Skeletal muscle satellite cell (primary cell): ENCODE results near the gene GSTO2.

ENCODE experiments used
- H3K27me3 ChIP-seq: 2 replicates; pipeline ENCODE4 v1.7.0; 2013; ENCODE audit warnings: low read length; ENCODE audit not compliant: control insufficient read depth, insufficient read depth
- H3K36me3 ChIP-seq: 2 replicates; pipeline ENCODE4 v1.7.0; 2013; ENCODE audit warnings: mild to moderate bottlenecking, control low read depth, low read length; ENCODE audit not compliant: insufficient read depth
- H3K4me1 ChIP-seq: 2 replicates; pipeline ENCODE4 v1.7.0; 2013; ENCODE audit warnings: low read length; ENCODE audit not compliant: control insufficient read depth, insufficient read depth
- H3K4me2 ChIP-seq: 2 replicates; pipeline ENCODE4 v1.7.0; 2013; ENCODE audit warnings: mild to moderate bottlenecking, low read length
- H3K4me3 ChIP-seq: 2 replicates; pipeline ENCODE4 v1.7.0; 2013; ENCODE audit warnings: low read length
- H3K9ac ChIP-seq: 2 replicates; pipeline ENCODE4 v1.7.0; 2013; ENCODE audit warnings: mild to moderate bottlenecking, low read depth, low read length, moderate library complexity
- H3K9me3 ChIP-seq: replicated peaks from 2 replicates; pipeline ENCODE4 v1.7.0; 2013; ENCODE audit warnings: mild to moderate bottlenecking, control low read depth, low read length

Gene GSTO2

DNA sequence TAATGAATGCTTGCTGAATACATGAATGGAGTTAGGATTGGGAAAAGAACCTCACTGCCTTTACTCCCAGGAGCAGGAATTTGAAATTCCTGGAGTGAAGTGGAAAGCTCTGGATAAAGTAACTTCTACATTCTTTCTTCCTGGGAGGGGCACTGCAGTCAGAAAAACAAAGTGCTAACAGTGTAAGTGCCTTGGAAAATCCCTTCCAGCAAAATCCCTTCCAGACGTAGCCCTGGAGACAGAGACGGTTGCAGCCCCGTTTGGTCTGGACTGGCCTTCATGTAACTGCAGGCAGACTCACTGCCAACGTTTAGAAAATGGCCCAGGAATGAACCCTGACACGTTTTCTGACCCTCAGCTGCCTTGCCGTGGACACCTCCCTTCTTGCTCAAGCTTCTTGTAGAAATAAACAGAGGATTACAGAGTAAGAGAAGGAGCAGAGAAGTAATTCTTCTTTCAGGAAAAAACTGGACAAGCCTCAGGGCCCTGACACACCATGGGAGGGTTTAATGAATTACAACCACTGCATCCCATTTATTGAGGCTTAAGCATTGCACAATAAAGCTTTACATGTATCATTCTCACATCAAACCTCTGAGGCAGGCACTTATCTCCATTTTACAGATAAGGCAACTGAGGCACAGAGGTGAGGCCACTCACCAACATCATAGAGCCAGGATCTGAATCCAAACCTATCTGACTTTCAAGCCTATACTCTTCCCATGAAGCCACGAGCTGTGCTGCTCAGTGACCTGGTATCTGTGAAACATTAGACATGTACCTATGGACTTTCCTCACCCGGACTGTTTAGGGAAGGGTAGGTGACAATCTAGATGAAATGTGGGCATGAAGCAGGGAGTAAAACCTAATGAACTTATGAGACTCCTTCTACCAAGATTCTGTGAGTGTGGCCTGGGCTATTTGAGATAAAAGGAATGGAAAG lies 61.5 kb downstream of the GSTO2 start:
- Histone ChIP-seq H3K4me1 (peaks cover 100% of the 10 kb centered on the region), H3K9ac (peak overlapping the region; percentile 88), H3K4me3 (peak overlapping the region; percentile 35), H3K9me3 (no peaks in the 10 kb centered on the region), H3K27me3 (no peaks in the 10 kb centered on the region), H3K4me2 (peak overlapping the region; percentile 77), H3K36me3 (peaks cover 53% of the 10 kb centered on the region)

- Histone ChIP-seq H3K4me1 (peaks cover 99% of the 10 kb centered on the region), H3K4me3 (no peak overlapping the region), H3K9ac (peak overlapping the region; percentile 88), H3K36me3 (peaks cover 52% of the 10 kb centered on the region), H3K27me3 (no peaks in the 10 kb centered on the region), H3K9me3 (no peaks in the 10 kb centered on the region), H3K4me2 (peak overlapping the region; percentile 77)
These were observed 62.3 kb downstream of the GSTO2 start for GRCh38 chr10:104331208-104331838.

DNA sequence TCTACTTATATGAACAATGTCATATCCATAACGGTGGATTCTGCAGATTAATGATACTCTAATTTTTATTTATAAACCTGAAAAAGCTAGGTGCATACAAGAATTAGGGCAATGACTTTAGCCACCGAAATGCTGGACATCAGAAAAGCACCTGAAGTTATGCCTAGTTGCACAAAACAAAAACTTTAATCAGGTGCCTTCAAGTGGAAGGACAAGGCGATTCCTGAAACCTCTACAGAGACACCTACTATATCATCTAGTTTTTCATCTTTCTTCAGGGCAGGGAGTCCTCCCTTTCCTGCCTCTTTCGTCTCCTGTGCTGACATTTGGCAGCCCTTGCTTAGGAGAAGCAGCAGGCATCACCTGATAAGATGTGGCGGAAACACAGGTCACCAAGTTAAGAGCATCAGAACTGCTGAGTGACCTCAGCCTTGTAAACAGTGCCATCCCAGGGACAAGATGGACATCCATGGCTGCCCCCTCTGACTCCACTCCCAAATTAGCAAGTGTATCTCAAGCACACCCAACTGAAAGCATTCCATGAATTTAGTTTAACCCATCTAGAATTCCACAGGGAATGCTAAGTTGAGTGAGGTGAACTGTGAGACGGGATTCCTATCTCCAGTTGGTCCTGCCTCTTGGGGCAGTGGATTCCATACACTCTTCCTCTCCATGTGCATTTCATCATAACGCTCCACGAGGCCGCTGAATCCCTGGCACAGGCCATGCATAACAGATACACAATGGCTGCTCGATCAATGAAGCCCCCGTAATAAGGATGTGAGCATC lies 63.5 kb downstream of the GSTO2 start:
- Histone ChIP-seq H3K9ac (peak overlapping the region; percentile 88), H3K9me3 (no peaks in the 10 kb centered on the region), H3K4me2 (peak overlapping the region; percentile 7), H3K4me3 (no peak overlapping the region), H3K27me3 (no peaks in the 10 kb centered on the region), H3K4me1 (peaks cover 88% of the 10 kb centered on the region), H3K36me3 (peaks cover 45% of the 10 kb centered on the region)

- Histone ChIP-seq H3K27me3 (no peaks in the 10 kb centered on the region), H3K4me2 (peak overlapping the region; percentile 16), H3K4me1 (peaks cover 80% of the 10 kb centered on the region), H3K4me3 (no peak overlapping the region), H3K9ac (no peak overlapping the region), H3K36me3 (peaks cover 41% of the 10 kb centered on the region), H3K9me3 (no peaks in the 10 kb centered on the region)
These were observed 64.2 kb downstream of the GSTO2 start for GRCh38 chr10:104333032-104333727.

- no peak overlapping the region for H3K4me3 ChIP-seq
These were observed 64.9 kb downstream of the GSTO2 start for GRCh38 chr10:104333728-104334373.

DNA sequence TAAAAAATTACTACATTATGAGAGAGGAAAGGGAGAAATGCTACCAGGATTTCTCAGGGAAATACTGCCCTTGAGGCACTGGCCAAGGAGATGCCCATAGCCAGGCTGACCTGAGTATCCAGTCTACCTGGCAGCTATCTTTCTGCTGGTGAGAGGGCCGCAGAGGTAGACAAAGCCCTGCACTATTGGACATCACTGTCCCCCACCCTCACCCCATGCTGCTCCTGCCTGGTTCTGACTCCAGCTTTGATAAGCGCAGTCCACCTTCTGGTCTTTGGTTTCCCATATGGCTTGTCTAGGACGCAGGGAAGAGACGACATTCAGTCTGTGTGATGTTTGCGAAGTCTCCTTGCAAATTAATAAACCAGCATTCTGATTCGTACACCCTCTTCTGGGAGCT lies 65.6 kb downstream of the GSTO2 start:
- Histone ChIP-seq H3K4me3 (no peak overlapping the region), H3K4me1 (peaks cover 72% of the 10 kb centered on the region), H3K36me3 (peaks cover 41% of the 10 kb centered on the region), H3K4me2 (peak overlapping the region; percentile 92), H3K9ac (no peak overlapping the region), H3K9me3 (no peaks in the 10 kb centered on the region), H3K27me3 (no peaks in the 10 kb centered on the region)

More at GRCh38 chr10:104333728-104334373, 64.9 kb downstream of the GSTO2 start:
- H3K4me2 ChIP-seq: peak overlapping the region; percentile 16
- H3K9ac ChIP-seq: no peak overlapping the region
- H3K36me3 ChIP-seq: peaks cover 41% of the 10 kb centered on the region
- peaks cover 74% of the 10 kb centered on the region for H3K4me1 ChIP-seq
- no peaks in the 10 kb centered on the region for H3K27me3 ChIP-seq
- H3K9me3 ChIP-seq: no peaks in the 10 kb centered on the region

DNA sequence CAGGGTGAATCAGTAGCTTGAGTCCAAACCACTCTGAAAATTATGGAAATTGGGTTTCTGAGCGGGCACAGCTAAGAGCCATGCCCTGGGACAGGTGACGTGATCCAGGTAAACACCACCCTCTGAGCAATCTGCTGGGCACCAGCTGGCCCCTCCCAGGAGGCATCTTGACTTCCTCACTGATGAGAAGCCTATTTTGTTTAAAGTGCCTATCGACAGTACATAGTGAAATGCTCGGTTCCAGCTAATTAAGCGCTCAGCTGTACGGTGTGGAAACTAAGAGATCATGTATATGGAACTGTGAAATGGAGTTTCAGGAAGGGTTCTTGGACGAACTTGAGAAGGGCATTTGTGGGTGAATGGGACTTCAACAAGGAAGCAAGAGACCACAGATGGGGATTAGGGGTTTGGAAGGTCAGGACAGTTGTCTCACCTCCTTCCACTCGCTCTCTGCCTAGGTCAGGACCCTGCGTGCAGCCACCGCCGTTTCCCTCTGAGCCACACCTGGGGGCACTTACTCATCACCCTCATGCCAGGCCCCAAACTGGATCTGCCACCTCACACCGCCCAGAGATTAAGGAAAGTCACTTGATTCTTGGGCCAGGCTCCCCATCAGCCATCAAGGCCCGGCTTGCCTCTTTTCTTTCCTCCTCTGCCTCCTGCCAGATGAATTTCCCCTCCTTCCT lies 66.1 kb downstream of the GSTO2 start:
- H3K4me1 ChIP-seq: peaks cover 72% of the 10 kb centered on the region
- H3K9me3 ChIP-seq: no peaks in the 10 kb centered on the region
- no peaks in the 10 kb centered on the region for H3K27me3 ChIP-seq
- H3K36me3 ChIP-seq: peaks cover 41% of the 10 kb centered on the region
- peak overlapping the region; percentile 92 for H3K4me2 ChIP-seq
- H3K9ac ChIP-seq: peak overlapping the region; percentile 96
- H3K4me3 ChIP-seq: peak overlapping the region; percentile 96

- no peaks in the 10 kb centered on the region for H3K9me3 ChIP-seq
- peaks cover 37% of the 10 kb centered on the region for H3K36me3 ChIP-seq
- peaks cover 59% of the 10 kb centered on the region for H3K4me1 ChIP-seq
- H3K27me3 ChIP-seq: no peaks in the 10 kb centered on the region
- H3K9ac ChIP-seq: peak overlapping the region; percentile 96
- H3K4me2 ChIP-seq: peak overlapping the region; percentile 92
- peak overlapping the region; percentile 96 for H3K4me3 ChIP-seq
These were observed 68.0 kb downstream of the GSTO2 start for GRCh38 chr10:104336821-104337467.

DNA sequence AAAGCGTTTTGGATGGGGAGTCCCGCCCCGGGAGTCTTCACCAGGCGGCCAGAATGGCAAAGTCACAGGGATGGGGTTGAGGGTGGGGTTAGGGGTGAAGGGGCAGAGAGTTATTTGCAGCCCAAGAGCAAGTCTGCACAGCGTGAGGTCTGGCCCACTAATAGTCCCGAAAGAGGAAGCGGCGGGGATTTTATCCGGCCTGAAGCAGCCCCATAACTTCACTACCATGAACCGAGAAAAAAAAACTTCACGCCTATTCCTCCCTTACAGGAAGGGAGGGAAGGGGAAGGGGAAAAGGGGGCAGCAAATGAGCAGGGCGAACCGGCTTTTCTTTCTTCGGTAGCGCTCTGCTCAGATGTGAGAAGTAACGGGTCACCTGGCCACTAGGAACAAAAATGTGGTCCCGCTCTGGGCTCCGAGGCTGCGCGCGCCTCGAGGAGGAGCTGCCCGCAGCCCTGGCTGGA lies 68.6 kb downstream of the GSTO2 start:
- Histone ChIP-seq H3K36me3 (peaks cover 34% of the 10 kb centered on the region), H3K4me3 (peak overlapping the region; percentile 96), H3K9ac (peak overlapping the region; percentile 96), H3K9me3 (no peaks in the 10 kb centered on the region), H3K27me3 (no peaks in the 10 kb centered on the region), H3K4me1 (peaks cover 53% of the 10 kb centered on the region), H3K4me2 (peak overlapping the region; percentile 92)
